Activated gamma-delta T cell treated with anti-CD3 and anti-CD28 coated beads, Interleukin-2, amount 50 U/mL, for 16 hours (primary cell): ENCODE data around the gene RPS21.

Source experiments
- DNase-seq: peaks from one replicate; pipeline ENCODE4 v3.0.0-alpha.2; 2020; ENCODE audit warnings: low read depth

The RPS21 gene

DNA sequence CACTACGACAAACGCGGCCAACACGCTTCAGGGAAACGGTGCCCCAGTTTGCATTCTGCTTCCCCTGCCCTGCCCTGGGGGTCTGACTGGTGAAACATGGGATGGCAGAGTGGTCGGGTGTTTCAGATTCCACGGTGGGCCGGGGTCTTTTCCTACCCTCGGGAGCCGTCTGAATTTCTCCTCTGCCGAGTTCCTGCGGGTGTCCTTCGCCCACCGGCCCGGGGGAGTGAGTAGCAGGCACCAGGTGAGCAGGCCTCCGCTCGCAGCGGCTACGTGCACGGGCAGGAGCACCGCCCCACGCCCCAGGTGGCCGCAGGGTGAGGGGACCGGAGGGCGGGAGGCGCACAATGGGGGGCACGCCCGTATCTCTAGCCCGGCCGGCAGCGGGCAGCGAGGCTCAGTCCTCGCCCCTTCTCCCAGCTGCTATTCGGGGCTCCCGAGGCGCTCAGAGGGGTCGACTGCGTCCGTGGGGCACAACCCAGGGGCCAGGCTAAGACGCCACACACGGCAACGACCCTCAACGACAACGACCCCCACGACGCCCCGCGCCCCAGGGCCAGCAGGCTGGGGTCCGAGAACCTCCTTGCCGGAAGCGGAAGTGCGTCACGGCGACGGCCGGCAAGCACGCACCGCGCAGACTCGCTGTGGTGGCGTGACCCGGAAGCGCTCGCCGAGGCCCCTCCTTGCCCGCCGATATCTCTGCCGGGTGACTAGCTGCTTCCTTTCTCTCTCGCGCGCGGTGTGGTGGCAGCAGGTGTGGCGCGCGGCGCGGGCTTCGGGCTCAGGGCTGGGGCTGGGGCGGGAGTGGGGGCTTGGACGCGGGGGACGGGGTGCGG lies at the start of gene RPS21:
Gene RPS21, plus strand, starts transcription at position 721 of the 836 bp plus-strand sequence. CDS start 236 bp downstream, outside the sequence.
- peak; percentile 88 for DNase-seq

DNA sequence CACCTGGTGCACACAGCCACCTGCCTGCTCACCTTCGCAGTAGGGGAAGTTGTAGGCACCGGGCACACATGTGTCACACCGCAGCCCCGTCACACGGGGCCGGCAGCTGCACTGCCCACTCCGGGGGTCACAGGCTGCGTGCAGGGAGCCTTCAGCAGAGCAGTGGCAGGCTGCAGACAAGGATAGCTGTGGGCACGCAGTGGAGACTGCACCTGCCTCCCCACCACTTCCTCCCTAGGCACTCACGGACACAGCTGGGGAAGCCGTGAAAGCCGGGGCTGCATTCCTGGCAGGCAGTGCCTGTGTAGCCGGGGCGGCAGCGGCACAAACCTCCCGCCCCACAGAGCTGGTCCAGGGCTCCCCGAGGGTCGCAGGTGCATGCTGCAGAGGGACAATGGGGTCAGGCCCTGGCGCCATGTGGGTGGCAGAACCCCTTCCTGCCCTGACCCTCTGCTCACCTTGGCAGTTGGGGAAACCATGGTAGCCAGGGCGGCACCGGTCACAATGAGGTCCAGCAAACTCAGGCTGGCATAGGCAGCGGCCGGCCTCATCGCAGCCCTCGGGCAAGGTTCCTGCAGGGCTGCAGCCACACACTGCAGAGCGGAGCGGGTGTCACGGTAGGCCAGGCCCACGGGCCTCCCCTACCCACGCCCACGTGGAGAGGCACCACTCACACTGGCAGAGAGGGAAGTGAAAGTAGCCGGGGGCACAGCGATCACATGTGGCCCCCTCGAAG lies 49.2 kb upstream of the RPS21 start:
- DNase-seq = no peak

DNA sequence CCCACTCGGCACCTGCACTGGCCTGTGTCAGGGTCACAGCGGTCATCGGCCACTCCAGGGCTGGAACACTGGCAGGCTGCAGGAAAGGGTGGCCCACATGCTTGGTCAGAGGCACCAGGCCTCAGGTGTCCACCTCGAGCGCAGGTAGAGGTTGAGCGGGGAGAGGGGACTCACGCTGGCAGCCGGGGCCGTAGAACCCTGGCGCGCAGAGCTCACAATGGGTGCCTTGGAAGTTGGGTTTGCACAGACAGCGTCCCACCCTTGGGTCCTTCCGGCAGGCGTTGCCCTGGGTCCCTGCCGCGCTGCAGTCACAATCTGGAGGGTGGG lies 48.6 kb upstream of the RPS21 start:
- no peak for DNase-seq

DNA sequence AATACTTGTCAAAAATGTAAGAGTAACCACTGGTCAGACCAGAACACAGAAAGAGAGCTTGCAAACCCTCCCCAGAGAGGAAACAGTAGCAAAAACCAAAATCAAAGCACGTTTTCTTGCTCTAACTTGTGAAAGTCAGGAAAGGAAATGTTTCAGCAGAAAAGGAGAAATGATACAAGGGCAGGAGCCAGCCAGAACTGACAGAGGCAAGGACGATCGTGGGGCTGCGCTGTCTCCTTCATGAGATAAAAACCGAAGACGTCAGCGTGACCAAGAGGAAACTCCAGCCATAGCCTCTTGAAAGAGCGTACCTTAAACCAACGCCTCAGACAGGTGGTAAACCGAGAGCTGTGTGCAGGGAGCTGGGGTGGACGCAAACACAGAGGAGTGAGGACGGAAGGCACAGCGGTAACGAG lies 47.2 kb upstream of the RPS21 start:
- DNase-seq = no peak

DNA sequence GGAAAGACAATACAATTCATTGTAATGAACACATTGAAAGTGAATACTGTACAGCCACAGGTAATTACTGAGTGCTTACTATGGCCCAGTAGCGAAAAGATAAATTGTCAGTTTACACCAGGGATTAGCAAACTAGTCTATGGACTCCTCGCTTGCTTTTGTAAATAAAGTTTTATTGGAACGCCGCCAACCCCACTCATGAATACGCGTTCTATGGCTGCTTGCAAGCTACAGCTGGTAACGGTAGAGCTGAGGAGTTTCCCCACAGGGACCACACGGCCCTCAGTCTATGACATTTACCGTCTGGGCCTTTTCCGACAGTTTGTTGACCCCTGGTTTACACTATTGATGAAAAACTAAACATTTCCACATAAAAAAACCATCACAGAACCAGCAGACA lies 44.0 kb upstream of the RPS21 start:
- no peak for DNase-seq

DNA sequence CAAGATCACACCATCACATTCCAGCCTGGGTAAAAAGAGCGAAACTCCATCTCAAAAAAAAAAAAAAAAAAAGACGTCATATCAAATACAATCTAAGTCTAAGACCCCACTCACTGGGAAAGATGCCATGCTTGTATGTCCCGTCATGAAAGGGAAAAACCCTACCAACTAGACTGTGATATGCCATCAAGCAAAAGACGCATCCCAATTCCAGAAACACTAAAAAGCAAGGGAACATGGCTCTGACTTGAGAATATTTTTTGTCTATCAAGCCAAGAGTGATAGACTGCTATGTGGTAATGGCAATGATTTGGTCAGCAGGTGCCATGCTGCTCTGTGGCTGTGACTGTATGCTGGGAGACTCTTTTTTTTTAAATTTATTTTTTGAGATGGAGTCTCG lies 42.8 kb upstream of the RPS21 start:
- no peak for DNase-seq

DNA sequence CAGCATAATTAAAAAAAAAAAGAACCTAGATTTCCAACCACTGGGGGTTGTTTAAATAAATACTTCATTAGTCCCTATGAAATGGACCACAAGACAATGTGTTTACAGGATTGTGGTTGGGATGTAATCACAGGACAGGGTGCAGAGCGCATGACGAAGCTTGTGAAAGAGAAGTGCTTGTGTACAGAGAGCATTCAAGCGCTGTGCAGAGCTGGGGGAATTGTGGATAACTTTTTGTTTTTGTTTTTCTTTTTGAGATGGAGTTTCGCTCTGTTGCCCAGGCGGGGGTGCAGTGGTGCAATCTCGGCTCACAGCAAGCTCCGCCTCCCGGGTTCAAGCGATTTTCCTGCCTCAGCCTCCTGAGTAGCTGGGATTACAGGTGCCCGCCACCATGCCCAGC lies 42.1 kb upstream of the RPS21 start:
- DNase-seq = no peak

DNA sequence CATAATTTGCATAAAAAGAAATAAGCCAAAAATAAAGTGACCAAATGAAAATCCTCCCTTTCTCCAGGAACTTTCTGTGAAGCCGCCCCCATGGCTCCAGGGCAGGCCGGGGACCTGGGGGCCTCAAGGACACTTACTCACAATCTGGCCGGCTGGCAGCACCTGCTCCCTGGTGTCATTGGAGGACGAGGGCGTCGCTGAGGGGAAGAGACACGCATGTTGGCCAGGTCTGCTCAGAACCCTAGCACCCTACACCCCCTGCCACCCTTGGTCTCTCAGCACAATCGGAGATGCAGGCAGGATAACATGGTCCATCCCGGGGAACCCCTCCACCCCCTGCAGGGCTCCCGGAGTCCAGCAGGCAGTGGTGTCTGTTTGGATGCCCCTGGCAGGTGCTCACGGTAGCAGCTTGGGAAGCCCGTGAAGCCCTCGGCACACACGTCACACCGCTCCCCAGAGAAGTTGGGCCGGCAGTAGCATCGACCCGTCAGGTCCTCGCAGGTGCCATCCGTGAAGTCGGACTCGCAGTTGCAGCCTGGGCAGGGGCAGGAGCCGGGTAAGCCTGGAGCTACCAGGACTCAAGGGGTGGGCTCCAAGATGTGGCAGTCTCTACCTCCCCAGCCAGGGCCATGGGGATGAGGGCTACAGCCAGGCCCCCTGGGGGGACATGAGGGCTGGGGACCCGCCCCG lies 41.1 kb upstream of the RPS21 start:
- DNase-seq = no peak

DNA sequence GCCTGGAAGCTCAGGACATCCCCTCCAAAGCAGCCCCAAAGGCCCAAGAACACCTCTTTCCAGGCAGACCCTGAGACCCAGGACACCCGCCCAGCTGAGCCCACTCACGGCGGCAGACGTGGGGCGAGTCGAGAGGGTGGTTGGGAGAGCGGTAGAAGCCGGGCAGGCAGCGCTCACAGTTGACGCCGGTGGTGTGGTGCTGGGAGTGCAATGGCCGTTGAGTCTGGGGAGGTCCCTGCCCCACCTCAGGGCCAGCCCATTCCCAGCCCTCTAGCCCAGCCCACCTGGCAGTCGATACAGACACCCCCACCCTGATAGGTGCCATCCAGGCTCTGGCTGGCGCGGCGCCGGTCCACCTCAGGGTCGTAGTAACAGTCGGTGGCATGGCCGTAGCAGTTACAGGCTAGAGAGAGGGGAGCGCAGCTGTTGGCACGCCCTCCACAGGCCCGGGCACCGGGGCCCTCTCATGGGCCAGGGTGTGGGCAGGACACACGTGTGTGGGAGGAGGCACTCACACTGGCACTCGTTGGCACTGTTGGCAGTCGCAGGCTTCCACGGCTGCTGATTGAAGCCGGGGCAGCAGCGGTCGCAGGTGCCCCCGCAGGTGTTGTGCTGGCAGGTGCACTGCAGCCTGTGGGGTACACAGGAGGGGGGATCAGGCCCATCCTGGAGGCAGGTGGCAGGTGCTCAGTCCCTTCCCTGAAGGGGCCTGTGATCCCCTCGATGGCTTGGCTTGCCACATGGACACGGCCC lies 40.3 kb upstream of the RPS21 start:
- DNase-seq = no peak

DNA sequence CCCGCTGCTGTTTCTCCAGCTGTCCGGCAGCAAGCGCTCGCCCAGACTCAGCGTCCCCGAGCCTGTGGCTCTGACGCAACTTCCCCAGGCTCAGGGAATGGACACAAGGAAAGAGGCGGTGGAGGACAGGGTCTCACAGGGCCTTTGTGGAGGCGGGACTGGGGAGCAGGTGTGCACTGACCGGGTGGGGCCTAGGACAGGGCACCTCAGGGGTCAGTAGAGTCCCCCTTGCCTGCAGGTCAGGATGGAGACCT lies 39.8 kb upstream of the RPS21 start:
- DNase-seq = no peak

DNA sequence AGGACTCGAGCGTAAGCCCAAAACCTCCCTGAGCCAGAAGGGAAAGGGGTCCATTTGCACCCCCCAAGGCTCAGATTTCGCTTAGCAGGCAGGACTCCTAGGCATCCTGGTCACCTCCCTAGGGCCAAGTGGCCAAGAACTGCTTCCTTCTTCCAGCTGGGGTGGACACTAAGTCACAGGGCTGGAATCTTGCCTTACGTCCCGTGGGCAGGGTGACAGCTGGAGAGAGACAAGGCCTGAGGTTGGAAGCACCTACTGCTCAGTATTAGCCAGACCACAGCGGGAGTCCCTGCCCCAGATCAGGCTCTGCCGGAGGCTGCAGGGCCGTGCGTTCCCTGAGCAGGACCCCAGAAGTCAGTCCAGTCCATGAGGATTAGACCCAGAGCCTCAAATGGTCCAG lies 39.5 kb upstream of the RPS21 start:
- DNase-seq = no peak

DNA sequence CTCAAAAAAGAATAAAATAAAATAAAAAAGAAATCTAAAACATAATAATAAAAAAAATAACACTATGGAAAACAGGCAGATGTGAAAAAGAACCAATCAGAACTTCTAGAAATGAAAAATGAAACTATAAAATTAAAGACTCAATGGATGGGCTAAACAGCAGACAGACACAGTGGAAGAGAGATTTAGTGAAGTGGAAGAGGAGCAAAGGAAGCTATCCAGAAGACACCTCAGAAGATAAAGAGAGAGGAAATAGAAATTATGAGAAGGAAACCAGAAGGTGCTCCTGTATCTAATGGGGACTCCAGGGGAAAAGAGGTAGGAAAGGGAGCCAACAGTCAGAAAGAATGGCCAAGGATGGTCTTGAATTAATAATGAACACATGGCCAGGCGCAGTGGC lies 38.3 kb upstream of the RPS21 start:
- DNase-seq = no peak

DNA sequence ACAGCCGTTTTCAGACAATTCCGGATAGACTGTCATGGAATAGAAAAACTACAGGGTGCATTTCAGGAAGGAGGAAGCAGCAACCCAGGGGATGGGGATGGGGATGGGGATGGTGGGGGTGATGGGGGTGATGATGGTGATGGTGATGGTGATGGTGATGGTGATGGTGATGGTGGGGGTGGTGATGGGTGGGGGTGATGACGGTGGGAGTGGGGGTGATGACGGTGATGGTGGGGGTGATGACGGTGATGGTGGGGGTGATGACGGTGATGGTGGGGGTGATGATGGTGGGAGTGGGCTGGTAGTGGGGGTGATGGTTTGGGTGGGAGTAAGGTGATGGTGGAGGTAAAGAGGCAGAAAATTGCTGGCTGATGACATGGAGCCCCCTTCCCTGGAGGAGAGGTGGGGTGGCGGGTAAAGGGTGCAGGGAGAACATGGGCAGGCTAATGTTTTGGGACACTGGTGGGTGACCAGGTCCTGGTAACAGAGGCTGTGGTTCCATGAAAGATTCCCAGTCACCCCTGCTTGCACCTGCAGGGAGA lies 37.3 kb upstream of the RPS21 start:
- DNase-seq = no peak

DNA sequence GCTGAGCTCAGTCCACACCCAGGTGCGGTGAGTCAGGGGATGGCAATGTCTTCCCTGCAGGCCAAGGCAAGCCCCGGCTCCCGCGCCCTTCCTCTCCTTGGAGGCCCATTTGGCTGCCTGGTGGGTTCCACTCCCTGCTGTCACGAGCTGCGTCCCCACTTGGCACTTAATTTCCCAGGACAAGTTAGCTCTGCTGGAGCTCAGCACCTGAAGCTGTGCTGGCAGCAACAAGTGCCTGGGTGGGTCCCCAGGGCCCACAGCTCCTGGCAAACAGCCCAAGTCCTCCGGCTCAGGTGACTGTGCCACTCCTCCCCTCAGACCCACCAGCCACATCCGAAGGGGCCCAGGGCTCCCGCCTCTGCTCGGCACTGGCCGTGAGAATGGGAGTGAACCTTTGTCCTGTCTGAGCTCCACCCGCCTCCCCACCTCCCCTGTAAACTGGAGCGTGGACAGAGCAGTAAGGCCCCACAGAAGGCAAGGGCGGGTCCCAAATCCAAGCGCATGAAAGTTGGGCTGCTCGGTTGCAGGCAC lies 36.7 kb upstream of the RPS21 start:
- no peak for DNase-seq

DNA sequence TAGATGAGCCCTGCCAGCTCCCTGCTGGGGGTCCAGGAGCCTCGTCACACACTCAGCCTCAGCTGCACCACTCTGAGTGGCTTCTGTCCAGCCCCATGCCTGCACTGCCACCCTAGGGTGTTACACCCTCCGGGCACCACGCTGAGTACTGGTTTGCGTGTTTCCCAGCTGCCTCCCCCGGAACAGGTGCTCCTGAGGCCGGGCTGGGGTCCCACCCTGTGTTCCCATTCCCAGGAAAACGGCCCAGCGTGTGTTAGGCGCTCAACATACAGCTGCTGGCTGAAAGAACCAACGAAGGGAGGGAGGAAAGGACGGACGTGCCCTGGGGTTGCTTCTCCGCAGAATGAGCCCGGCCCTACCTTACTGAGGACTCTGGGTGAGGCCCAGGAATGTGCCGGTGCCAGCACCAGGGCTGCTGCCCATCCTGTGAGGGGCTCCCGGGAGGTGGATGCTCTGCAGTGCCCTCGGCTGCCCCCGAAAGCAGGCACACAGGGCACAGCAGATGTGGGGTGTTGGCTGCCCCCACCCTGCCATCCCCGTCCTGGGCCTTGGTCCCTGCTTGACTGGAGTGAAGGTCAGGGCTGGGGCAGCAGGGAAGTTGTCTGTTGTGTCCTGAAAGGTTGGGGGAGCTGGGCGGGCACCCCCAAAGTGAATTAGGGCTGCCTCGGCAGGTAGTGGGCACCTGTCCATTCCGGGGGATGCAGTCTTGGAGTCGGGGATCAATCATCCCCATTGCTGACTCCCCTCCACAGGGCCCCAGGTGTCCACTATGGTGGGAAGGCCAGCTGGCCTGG lies 36.1 kb upstream of the RPS21 start:
- DNase-seq = no peak

DNA sequence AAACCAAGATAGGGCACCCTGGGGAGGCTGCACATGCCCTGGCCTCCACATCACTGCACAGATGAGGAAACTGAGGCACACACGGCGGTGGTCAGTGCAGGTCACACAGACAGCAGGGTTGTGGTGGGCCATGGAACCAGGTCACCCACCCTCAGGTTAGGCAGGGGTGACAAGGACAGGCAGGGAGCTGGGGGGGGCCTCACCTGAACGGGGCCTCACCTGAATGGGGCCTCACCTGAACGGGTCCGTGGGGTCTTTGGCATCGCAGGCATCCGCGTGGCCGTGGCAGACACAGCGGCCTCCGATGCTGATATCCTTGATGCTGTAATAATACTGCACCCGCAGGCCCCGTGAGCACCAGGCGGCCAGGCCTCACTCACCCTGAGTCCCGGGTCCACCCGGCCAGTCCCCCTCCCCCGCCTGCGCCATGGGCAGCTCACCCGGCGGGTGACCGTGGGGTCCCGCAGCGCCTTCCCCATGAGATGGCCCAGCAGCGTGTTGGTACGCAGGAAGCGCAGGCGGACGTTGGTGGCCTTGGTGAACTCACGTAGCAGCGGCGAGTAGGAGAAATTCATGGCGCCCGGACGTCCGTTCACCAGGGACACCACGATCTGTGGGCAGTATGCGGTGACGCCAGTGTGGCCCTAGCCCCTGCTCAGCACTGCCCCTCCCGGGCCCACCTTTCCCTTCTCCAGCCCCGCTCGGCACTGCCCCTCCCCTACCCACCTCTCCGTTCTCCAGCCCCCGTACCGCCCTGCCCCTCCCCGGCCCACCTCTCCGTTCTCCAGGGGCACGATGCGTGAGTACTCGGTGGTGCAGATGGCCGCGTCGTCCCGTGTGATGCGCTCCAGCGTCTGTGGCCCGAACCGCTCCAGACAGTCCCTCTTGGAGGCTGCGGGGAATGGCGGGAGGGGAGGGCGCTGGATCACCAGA lies 35.2 kb upstream of the RPS21 start:
- DNase-seq = no peak

DNA sequence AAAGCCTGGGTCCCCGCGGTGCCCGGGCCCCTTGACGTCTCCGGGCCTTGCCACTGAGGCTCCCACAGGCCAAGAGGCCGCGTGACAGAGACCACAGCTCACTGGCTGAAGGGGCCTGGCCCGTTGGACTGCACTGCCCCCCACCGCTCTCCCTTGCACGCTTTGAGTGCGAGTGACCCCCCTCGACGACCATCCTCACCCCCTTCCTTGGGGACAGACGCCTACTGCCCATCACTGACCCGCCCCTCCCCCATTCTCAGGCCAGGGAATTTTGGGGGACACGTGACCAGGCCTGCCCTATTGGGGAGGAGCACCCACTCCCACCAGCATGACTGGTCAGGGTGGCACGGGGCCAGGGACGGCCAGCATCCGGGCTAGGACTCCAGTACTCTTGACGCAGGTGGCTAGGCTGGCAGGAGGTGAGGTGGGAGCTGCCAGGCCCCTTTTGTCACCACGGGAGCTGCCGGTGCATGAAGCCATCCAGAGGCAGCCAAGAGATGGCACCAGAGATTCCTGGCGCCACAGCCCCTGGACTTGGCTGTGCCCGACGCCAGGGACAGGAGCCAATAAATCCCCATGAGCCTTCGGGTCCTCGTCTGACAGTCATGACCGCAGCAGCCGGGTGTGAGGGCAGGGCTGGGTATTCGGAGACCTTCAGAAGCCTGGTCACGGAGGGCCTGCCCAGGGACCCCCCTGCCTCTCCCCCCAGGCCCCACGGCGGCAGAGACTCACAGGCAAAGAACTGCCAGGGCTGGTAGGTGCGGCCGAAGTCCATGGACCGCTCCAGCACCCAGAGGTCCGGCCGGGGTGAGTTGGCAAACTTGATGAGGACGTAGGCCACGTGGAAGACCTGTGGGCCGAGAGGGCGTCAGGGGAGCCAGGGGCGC lies 34.3 kb upstream of the RPS21 start:
- DNase-seq = no peak

DNA sequence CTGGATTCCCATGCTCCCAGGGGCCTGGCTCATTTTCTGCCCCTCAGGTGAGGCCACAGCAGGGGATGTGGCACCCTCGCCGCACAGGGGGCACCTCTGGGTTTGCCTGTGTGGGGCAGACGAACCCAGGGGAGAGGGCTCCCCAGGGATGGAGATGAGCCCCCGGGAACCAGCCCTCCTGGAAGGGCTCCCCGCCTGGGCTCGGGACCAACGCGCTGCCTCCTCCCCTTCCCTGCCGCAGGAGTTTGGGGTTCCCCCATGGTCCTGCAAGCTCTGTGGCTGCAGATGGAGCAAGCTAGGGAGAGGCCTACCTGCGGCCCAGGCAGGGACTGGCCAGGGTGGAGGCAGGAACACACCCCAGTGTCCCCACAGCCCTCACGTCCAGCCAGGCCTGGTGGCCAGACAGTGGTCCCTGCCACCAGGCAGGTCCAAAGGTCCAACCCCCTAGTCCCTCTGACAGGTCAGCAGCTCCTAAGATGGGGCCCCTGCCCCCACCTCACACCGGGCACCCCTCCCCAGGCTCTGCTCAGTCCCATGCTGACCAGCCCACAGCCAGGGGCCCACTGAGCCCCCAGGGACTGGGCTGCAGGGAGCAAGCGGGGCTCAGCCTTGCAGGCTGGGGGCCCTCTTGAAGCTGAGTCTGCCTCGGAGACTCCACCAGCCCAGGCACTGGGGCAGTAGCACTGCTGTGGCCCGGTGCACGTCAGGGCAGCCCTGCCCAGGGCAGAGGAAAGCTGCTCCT lies 33.4 kb upstream of the RPS21 start:
- DNase-seq = no peak
